WTC11 (cell line): Measurements from ENCODE around the gene OR8K5. TPM values are rescaled to one million over a fixed set of nuclear protein-coding genes. Genes with fewer than 3 reads are reported as not detected.

Experiments
- ATAC-seq: fragments of 200-7000 bp; cut with Tn5 transposase; 2 replicates; pipeline ENCODE4 v1.10.0; 2021; ENCODE audit warnings: mild to moderate bottlenecking, moderate library complexity
- CTCF ChIA-PET: fragments of 300-600 bp; sonication (Branson Sonifier 250); formaldehyde crosslinking; loops from one replicate; lab custom pipeline; 2021; ENCODE audit warnings: antibody characterized with exemption; lab: Charles Lee
- POLR2A ChIA-PET: fragments of 350-600 bp; sonication (Branson Sonifier 250); formaldehyde crosslinking; loops from one replicate; lab custom pipeline; 2021; ENCODE audit warnings: antibody characterized with exemption; lab: Charles Lee
- DNase-seq: peaks from one replicate; pipeline ENCODE4 v3.0.0; 2021; ENCODE audit warnings: low spot score
- H3K27ac Mint-ChIP-seq: 2 replicates; pipeline ENCODE4 v1.8.0; 2021; ENCODE audit warnings: mixed read lengths
- H3K27me3 Mint-ChIP-seq: 2 replicates; pipeline ENCODE4 v1.8.0; 2021; ENCODE audit warnings: low read depth, mild to moderate bottlenecking, moderate library complexity, mixed read lengths
- H3K36me3 Mint-ChIP-seq: 2 replicates; pipeline ENCODE4 v1.8.0; 2021; ENCODE audit warnings: mixed read lengths
- H3K4me1 Mint-ChIP-seq: 2 replicates; pipeline ENCODE4 v1.8.0; 2022; ENCODE audit warnings: mixed read lengths
- H3K4me3 Mint-ChIP-seq: 2 replicates; pipeline ENCODE4 v1.8.0; 2021; ENCODE audit warnings: mild to moderate bottlenecking, moderate library complexity, mixed read lengths
- H3K9me3 Mint-ChIP-seq: 2 replicates; pipeline ENCODE4 v1.8.0; 2021; ENCODE audit warnings: mixed read lengths
- AFF4 ChIP-seq: sonication (generic); formaldehyde crosslinking; IDR thresholded peaks from 2 replicates; pipeline ENCODE4 v1.8.1; 2023; ENCODE audit warnings: mild to moderate bottlenecking, missing genetic modification reagents, borderline replicate concordance
- ATF1 ChIP-seq: sonication (generic); formaldehyde crosslinking; IDR thresholded peaks from 2 replicates; pipeline ENCODE4 v1.8.1; 2023; ENCODE audit warnings: mild to moderate bottlenecking, moderate library complexity, missing genetic modification reagents
- CBFB ChIP-seq: sonication (generic); formaldehyde crosslinking; IDR thresholded peaks from 2 replicates; pipeline ENCODE4 v1.8.1; 2022; ENCODE audit warnings: mild to moderate bottlenecking, low read depth, missing genetic modification reagents
- CDX4 ChIP-seq: fragments of 250-450 bp; sonication (Bioruptor Pico); IDR thresholded peaks from 2 replicates; pipeline ENCODE4 v1.9.0; 2021; ENCODE audit warnings: moderate library complexity, mild to moderate bottlenecking, inconsistent platforms, borderline replicate concordance
- MLX ChIP-seq: sonication (generic); formaldehyde crosslinking; IDR thresholded peaks from 2 replicates; pipeline ENCODE4 v1.8.1; 2023; ENCODE audit warnings: mild to moderate bottlenecking, missing genetic modification reagents, moderate library complexity
- OVOL2 ChIP-seq: fragments of 250-450 bp; sonication (Bioruptor Pico); IDR thresholded peaks from 2 replicates; pipeline ENCODE4 v1.9.0; 2021; ENCODE audit warnings: mild to moderate bottlenecking, borderline replicate concordance
- PRRX2 ChIP-seq: fragments of 250-450 bp; sonication (Bioruptor Pico); IDR thresholded peaks from 2 replicates; pipeline ENCODE4 v1.8.0; 2021; ENCODE audit warnings: mild to moderate bottlenecking
- RELA ChIP-seq: sonication (generic); formaldehyde crosslinking; IDR thresholded peaks from 2 replicates; pipeline ENCODE4 v1.8.1; 2022; ENCODE audit warnings: missing genetic modification reagents, mild to moderate bottlenecking, borderline replicate concordance
- SMAD4 ChIP-seq: sonication (generic); formaldehyde crosslinking; IDR thresholded peaks from 2 replicates; pipeline ENCODE4 v1.8.0; 2022; ENCODE audit warnings: mild to moderate bottlenecking, missing genetic modification reagents
- ZNF219 ChIP-seq: sonication (generic); formaldehyde crosslinking; IDR thresholded peaks from 2 replicates; pipeline ENCODE4 v1.8.0; 2023; ENCODE audit warnings: missing genetic modification reagents, mild to moderate bottlenecking, borderline replicate concordance
- total RNA-seq: library from RNA; stranded (reverse); gene quantifications from 3 replicates; pipeline ENCODE4 v1.2.3, GENCODE V29; 2021
- TF ChIP-seq, protein P1 (sequence below): sonication (generic); formaldehyde crosslinking; conservative IDR thresholded peaks from 2 replicates; pipeline ENCODE4 v1.8.1; 2022; ENCODE audit warnings: mild to moderate bottlenecking, missing genetic modification reagents
- TF ChIP-seq, protein P2 (sequence below): fragments of 250-450 bp; sonication (Bioruptor Pico); IDR thresholded peaks from 2 replicates; pipeline ENCODE4 v1.9.0; 2021; ENCODE audit warnings: mild to moderate bottlenecking
- TF ChIP-seq, protein P3 (sequence below): sonication (generic); formaldehyde crosslinking; IDR thresholded peaks from 2 replicates; pipeline ENCODE4 v1.8.1; 2022; ENCODE audit warnings: low read depth, mild to moderate bottlenecking, moderate library complexity, missing genetic modification reagents, borderline replicate concordance
- TF ChIP-seq, protein P4 (sequence below): fragments of 250-450 bp; sonication (Bioruptor Pico); IDR thresholded peaks from 2 replicates; pipeline ENCODE4 v1.9.0; 2021; ENCODE audit warnings: mild to moderate bottlenecking, borderline replicate concordance

The OR8K5 gene
- total RNA-seq, 1 experiment from 2014 or later = not detected

- TF ChIP-seq AFF4 (CRISPR knock-in tag) (no peak), ZNF219 (CRISPR knock-in tag) (no peak), SMAD4 (CRISPR knock-in tag) (no peak)
- TF ChIP-seq, protein P1, sequence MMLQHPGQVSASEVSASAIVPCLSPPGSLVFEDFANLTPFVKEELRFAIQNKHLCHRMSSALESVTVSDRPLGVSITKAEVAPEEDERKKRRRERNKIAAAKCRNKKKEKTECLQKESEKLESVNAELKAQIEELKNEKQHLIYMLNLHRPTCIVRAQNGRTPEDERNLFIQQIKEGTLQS (CRISPR knock-in tag) = no peak
These were observed 37.2 kb upstream of the OR8K5 start (continued) for GRCh38 chr11:56197367-56197766.

- no peak overlapping the region for H3K27ac Mint-ChIP-seq
- POLR2A ChIA-PET = no interaction called here
These were observed 36.6 kb upstream of the OR8K5 start for GRCh38 chr11:56196705-56197104.

GRCh38 chr11:56188602-56189001 is 28.5 kb upstream of the OR8K5 start:
- Mint-ChIP-seq H3K9me3 (peaks cover 11% of the 10 kb centered on the region; the same call in 1 of the 2 replicates), H3K36me3 (no peaks in the 10 kb centered on the region), H3K4me1 (peaks cover 6% of the 10 kb centered on the region; the same call in 1 of the 2 replicates)
- POLR2A ChIA-PET = no interaction called here
- CTCF ChIA-PET = no interaction called here
- TF ChIP-seq, protein P1 (CRISPR knock-in tag) = no peak
- TF ChIP-seq CDX4 (CRISPR knock-in tag) (no peak), ATF1 (CRISPR knock-in tag) (no peak), RELA (CRISPR knock-in tag) (no peak), OVOL2 (no peak), MLX (CRISPR knock-in tag) (no peak), PRRX2 (CRISPR knock-in tag) (no peak)
- TF ChIP-seq, protein P2, sequence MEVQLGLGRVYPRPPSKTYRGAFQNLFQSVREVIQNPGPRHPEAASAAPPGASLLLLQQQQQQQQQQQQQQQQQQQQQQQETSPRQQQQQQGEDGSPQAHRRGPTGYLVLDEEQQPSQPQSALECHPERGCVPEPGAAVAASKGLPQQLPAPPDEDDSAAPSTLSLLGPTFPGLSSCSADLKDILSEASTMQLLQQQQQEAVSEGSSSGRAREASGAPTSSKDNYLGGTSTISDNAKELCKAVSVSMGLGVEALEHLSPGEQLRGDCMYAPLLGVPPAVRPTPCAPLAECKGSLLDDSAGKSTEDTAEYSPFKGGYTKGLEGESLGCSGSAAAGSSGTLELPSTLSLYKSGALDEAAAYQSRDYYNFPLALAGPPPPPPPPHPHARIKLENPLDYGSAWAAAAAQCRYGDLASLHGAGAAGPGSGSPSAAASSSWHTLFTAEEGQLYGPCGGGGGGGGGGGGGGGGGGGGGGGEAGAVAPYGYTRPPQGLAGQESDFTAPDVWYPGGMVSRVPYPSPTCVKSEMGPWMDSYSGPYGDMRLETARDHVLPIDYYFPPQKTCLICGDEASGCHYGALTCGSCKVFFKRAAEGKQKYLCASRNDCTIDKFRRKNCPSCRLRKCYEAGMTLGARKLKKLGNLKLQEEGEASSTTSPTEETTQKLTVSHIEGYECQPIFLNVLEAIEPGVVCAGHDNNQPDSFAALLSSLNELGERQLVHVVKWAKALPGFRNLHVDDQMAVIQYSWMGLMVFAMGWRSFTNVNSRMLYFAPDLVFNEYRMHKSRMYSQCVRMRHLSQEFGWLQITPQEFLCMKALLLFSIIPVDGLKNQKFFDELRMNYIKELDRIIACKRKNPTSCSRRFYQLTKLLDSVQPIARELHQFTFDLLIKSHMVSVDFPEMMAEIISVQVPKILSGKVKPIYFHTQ (CRISPR knock-in tag) = no peak
- TF ChIP-seq, protein P3, sequence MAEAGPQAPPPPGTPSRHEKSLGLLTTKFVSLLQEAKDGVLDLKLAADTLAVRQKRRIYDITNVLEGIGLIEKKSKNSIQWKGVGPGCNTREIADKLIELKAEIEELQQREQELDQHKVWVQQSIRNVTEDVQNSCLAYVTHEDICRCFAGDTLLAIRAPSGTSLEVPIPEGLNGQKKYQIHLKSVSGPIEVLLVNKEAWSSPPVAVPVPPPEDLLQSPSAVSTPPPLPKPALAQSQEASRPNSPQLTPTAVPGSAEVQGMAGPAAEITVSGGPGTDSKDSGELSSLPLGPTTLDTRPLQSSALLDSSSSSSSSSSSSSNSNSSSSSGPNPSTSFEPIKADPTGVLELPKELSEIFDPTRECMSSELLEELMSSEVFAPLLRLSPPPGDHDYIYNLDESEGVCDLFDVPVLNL (CRISPR knock-in tag) = no peak
- TF ChIP-seq, protein P4, sequence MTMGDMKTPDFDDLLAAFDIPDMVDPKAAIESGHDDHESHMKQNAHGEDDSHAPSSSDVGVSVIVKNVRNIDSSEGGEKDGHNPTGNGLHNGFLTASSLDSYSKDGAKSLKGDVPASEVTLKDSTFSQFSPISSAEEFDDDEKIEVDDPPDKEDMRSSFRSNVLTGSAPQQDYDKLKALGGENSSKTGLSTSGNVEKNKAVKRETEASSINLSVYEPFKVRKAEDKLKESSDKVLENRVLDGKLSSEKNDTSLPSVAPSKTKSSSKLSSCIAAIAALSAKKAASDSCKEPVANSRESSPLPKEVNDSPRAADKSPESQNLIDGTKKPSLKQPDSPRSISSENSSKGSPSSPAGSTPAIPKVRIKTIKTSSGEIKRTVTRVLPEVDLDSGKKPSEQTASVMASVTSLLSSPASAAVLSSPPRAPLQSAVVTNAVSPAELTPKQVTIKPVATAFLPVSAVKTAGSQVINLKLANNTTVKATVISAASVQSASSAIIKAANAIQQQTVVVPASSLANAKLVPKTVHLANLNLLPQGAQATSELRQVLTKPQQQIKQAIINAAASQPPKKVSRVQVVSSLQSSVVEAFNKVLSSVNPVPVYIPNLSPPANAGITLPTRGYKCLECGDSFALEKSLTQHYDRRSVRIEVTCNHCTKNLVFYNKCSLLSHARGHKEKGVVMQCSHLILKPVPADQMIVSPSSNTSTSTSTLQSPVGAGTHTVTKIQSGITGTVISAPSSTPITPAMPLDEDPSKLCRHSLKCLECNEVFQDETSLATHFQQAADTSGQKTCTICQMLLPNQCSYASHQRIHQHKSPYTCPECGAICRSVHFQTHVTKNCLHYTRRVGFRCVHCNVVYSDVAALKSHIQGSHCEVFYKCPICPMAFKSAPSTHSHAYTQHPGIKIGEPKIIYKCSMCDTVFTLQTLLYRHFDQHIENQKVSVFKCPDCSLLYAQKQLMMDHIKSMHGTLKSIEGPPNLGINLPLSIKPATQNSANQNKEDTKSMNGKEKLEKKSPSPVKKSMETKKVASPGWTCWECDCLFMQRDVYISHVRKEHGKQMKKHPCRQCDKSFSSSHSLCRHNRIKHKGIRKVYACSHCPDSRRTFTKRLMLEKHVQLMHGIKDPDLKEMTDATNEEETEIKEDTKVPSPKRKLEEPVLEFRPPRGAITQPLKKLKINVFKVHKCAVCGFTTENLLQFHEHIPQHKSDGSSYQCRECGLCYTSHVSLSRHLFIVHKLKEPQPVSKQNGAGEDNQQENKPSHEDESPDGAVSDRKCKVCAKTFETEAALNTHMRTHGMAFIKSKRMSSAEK (CRISPR knock-in tag) = no peak
- TF ChIP-seq, all 79 proteins: peak for 0
- Mint-ChIP-seq H3K27me3 (no peaks in the 10 kb centered on the region; the same call in 1 of the 2 replicates), H3K27ac (no peak overlapping the region), H3K4me3 (no peak overlapping the region)
- ATAC-seq = no peak
- no peak for DNase-seq

More at GRCh38 chr11:56196705-56197104, 36.6 kb upstream of the OR8K5 start:
- Mint-ChIP-seq H3K36me3 (no peaks in the 10 kb centered on the region), H3K9me3 (peaks cover 14% of the 10 kb centered on the region), H3K27me3 (no peaks in the 10 kb centered on the region), H3K4me1 (no peaks in the 10 kb centered on the region), H3K4me3 (no peak overlapping the region)
- DNase-seq (no peak), ATAC-seq (no peak)
- CTCF ChIA-PET = no interaction called here
- TF ChIP-seq CBFB (CRISPR knock-in tag) (no peak), MLX (CRISPR knock-in tag) (no peak), SMAD4 (CRISPR knock-in tag) (no peak)
